ENCODE data around the gene SPA17. TPM values are rescaled to one million over a fixed set of nuclear protein-coding genes. Genes with fewer than 3 reads are reported as not detected.

The SPA17 gene
- total and polyA plus RNA-seq, 2 of the 4 experiments (the other 2 are of a cell fraction) = 9.9 to 10.6 TPM

GRCh38 chr11:124625504-124626168 is 48.1 kb upstream of the SPA17 start:
- H3K27me3 ChIP-seq (ENCODE audit: control insufficient read depth, insufficient read depth, low read length) = no peaks in the 10 kb centered on the region
- no peak overlapping the region for H3K27ac ChIP-seq (ENCODE audit: insufficient read depth, low read length)
- no peak overlapping the region for H2AFZ ChIP-seq (replicated peaks; ENCODE audit: low read length, poor library complexity)
- no peaks in the 10 kb centered on the region; the same call in 1 of the 2 replicates for H4K20me1 ChIP-seq (ENCODE audit: insufficient read depth, low read length)
- no peaks in the 10 kb centered on the region; the same call in 1 of the 2 replicates for H3K4me1 ChIP-seq (ENCODE audit: control insufficient read depth, insufficient read depth, low read length)
- H2BK5ac ChIP-seq (ENCODE audit: low read depth, low read length, poor library complexity, severe bottlenecking) = no peak overlapping the region
- H3K9me3 ChIP-seq (ENCODE audit: control insufficient read depth, insufficient read depth, low read length) = no peaks in the 10 kb centered on the region
- H3K18ac ChIP-seq (ENCODE audit: low read depth, low read length) = no peak overlapping the region
- H4K5ac ChIP-seq (ENCODE audit: low read depth, low read length) = no peak overlapping the region
- 0 out of 2 replicates have a peak, but pooled peaks cover 8% of the 10 kb centered on the region for H3K9me1 ChIP-seq (ENCODE audit: insufficient read depth, low read length)
- H3K4me3 ChIP-seq (ENCODE audit: insufficient read depth, low read depth, low read length) = no peak overlapping the region
- H3K4ac ChIP-seq (ENCODE audit: low read depth, low read length) = no peak overlapping the region
- H4K91ac ChIP-seq (ENCODE audit: insufficient read depth, low read depth, low read length) = no peak overlapping the region
- no peak overlapping the region for H2BK15ac ChIP-seq (ENCODE audit: low read depth, low read length)
- TF ChIP-seq SMC3 (IDR thresholded peaks at IDR 0.05; ENCODE audit: low read depth, low read length) (no peak), POLR2A (IDR thresholded peaks at IDR 0.05; ENCODE audit: low read depth, low read length) (no peak), FOS (IDR thresholded peaks at IDR 0.05; ENCODE audit: low read depth, low read length) (no peak), MAFK (IDR thresholded peaks at IDR 0.05; ENCODE audit: low read depth, low read length) (no peak), MXI1 (IDR thresholded peaks at IDR 0.05; ENCODE audit: borderline replicate concordance, low read depth, low read length) (no peak), RFX5 (IDR thresholded peaks at IDR 0.05; ENCODE audit: low read depth, low read length) (no peak), USF2 (IDR thresholded peaks at IDR 0.05; ENCODE audit: low read depth, low read length) (no peak)
- H3K4me2 ChIP-seq (ENCODE audit: low read depth, low read length) = no peak overlapping the region
- in situ Hi-C loops (cut with MboI; ENCODE audit: low sequenced_read_pairs) = loop anchor here (25.0 kb wide), 1 partner anchor 962 kb away; the partner anchor contains the start of gene STT3A
- no peak for ATAC-seq (ENCODE audit: low read depth)
- ChIA-PET POLR2A (ENCODE audit: unreplicated experiment) (no interaction called here), CTCF (no interaction called here)
- H2AK5ac ChIP-seq (ENCODE audit: low read depth, low read length) = no peak overlapping the region
- no CpG with 5 or more reads among the region's 3 CpGs for WGBS, 2 experiments (ENCODE audit: extremely low coverage in 2 of 2, insufficient read length in 1 of 2)
- peaks cover 22% of the 10 kb centered on the region for H3K36me3 ChIP-seq (ENCODE audit: control insufficient read depth, insufficient read depth, low read length)
- no peak overlapping the region for H4K8ac ChIP-seq (ENCODE audit: low read depth in 2 of 2, low read length in 2 of 2)
- no TSS peak for BruUV-seq (replicated peaks)
- no peak overlapping the region for H3K14ac ChIP-seq (replicated peaks; ENCODE audit: low read depth, low read length)
- no peak overlapping the region for H2BK120ac ChIP-seq (ENCODE audit: low read depth, low read length)
- H3K56ac ChIP-seq (ENCODE audit: extremely low read depth, insufficient read depth, low read length) = no peak overlapping the region
- H3K23ac ChIP-seq (ENCODE audit: low read depth, low read length) = no peak overlapping the region
- H3K79me1 ChIP-seq (ENCODE audit: low read depth in 1 of 2, low read length in 2 of 2) = peaks cover 27 to 46% of the 10 kb centered on the region in 2 experiments
- H2BK20ac ChIP-seq (ENCODE audit: low read depth, low read length) = no peak overlapping the region
- dilution Hi-C loops (cut with HindIII; ENCODE audit: low sequenced_read_pairs, unreplicated experiment) = no loop called here
- intact Hi-C loops (cut with micrococcal nuclease) = no loop called here
- H2AK9ac ChIP-seq (replicated peaks; ENCODE audit: low read depth, low read length, poor library complexity) = no peak overlapping the region
- no peak for DNase-seq
- H3K9ac ChIP-seq (ENCODE audit: low read depth, low read length) = no peak overlapping the region
